Fibroblast of skin of right biceps (primary cell): Measurements from ENCODE around the gene AKT1S1.

Experiments
- DNase-seq: peaks from one replicate; pipeline ENCODE4 v3.0.0-alpha.2; 2013

AKT1S1 gene

DNA sequence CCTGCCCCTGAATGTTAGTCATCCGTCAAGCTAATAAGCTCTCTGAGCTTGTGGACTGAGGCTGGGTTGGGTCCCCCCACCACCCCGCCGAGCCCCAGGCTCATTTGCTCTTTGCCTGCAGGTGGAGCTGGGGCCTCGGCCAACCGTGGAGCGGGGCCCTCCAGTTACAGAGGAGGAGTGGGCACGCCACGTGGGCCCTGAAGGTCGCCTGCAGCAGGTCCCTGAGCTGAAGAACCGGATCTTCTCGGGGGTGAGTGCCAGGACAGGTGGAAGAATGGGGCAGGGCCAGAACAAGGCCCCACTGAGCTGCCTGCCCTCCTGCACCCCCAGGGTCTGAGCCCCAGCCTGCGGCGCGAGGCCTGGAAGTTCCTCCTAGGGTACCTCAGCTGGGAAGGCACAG is 5.5 kb upstream of the AKT1S1 start:
- DNase-seq = no peak

DNA sequence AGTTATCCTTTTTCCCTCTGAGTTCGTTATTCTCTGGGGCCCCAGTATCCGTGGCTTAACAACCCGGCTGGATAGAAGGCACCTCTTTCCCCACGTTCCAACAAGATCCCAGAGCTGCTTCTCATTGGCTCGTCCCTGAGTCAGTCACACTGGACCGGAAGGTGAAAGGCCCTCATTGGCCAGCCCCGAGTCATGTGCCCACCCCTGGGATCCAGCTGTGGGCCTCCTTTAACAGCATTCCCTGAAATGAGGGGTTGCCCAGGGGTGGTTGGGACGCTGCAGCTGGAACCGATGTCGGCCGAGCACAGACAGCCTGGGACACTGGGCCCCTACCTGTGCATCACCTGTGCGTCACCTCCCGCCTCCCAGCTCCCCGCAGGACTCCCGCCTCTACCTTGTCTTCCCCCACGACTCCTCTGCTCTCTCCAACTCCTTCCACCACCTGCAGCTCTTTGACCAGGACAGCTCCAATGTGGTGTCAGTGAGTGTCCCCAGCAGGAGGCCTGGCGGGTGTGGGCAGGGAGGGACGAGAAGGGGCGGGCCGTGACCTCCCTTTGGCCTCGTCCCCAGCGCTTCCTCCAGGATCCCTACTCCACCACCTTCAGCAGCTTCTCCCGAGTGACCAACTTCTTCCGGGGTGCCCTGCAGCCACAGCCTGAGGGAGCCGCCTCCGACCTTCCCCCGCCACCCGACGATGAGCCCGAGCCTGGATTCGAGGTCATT is 4.7 kb upstream of the AKT1S1 start:
- DNase-seq = peak; percentile 39

DNA sequence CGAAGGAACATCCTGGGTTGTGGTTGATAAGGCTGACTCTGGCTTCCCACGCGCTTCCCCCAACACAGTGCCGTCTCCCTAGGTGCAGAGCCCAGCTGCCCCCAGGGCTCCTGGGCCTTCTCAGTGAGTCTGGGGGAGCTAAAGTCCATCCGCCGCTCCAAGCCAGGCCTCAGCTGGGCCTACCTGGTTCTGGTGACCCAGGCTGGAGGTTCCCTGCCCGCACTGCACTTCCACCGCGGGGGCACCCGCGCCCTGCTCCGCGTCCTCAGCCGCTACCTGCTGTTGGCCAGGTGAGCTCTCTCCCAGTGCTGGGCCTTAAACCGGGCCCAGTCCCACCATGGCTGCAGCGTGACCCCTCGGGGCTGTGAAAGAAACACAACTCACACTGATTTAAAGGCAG is 4.0 kb upstream of the AKT1S1 start:
- no peak for DNase-seq

DNA sequence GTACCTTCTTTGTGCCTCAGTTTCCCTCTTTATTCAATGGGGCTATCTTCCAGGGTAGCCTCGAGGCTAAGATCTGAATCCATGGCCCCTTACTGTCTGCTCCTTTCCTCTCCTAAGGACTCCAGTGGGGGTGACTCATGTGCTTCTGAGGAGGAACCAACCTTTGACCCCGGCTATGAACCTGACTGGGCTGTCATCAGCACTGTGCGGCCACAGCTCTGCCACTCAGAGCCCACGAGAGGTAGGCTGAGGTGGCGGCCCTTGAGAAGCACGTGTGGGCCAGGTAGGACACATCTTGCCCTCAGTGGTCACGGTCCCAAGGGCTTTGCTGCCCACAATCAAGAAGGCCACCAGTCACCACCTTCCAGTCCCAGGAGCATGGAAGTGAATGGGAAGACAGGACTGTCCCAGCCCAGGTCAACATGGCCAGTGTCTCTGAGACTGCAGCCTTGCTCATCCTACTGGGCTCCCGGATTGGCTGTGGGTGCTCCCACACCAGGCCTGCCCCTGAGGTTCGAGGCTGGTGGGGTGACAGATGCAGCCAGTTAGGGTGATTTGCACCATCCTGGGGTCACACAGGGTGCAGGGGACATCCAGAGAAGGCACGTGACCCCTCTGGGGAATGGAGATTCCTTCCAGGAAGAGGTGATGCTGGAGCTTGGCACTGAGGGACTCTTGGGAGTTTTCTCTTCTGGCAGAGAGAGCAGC is 3.2 kb upstream of the AKT1S1 start:
- DNase-seq = no peak

DNA sequence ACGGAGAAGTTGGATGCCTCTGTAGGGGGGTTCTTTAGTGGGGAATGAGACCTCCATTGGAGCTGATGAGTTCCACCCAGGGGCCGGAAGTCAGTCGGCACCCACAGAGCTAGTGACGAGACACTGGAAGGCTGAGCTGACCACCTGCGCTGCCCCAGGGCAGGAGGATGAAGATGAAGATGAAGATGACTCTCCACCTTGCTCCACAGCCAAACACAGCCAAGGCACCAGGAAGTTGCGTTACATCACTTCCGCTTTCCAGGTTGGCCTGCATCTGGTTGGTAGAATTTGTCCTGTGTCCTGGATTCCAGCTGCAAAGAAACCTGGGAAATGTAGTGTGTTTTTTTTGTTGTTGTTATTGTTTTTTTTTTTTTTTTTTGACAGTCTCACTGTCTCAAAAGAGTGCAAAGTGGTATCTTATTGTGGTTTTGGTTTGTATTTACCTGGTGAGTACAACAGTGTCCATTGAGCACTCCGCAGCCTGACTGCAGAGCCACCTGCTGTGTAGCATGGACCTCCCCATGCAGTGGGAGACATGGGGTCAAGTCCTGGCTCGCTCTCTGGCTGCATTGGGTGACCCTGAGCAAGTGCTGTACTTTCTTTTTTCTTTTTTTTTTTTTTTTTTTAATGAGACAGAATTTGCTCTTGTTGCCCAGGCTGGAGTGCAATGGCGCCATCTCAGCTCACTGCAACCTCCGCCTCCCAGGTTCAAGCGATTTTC is 2.2 kb upstream of the AKT1S1 start:
- DNase-seq = no peak

DNA sequence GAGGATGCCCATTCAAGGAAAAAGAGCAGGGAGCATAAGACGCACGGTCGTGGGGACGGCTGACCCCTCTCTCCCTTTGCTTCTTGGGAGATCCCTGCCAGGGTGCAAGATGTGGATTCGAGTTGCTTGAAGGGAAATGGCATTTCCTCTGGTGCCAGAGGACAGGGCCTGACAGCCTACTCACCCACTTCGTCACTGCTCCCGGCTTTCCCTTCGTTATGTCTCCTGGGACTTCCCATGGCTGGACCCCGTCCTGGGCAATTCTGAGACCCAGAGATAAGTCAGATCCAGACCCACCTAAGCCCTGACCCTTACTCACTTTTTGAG is 1.6 kb upstream of the AKT1S1 start:
- no peak for DNase-seq

DNA sequence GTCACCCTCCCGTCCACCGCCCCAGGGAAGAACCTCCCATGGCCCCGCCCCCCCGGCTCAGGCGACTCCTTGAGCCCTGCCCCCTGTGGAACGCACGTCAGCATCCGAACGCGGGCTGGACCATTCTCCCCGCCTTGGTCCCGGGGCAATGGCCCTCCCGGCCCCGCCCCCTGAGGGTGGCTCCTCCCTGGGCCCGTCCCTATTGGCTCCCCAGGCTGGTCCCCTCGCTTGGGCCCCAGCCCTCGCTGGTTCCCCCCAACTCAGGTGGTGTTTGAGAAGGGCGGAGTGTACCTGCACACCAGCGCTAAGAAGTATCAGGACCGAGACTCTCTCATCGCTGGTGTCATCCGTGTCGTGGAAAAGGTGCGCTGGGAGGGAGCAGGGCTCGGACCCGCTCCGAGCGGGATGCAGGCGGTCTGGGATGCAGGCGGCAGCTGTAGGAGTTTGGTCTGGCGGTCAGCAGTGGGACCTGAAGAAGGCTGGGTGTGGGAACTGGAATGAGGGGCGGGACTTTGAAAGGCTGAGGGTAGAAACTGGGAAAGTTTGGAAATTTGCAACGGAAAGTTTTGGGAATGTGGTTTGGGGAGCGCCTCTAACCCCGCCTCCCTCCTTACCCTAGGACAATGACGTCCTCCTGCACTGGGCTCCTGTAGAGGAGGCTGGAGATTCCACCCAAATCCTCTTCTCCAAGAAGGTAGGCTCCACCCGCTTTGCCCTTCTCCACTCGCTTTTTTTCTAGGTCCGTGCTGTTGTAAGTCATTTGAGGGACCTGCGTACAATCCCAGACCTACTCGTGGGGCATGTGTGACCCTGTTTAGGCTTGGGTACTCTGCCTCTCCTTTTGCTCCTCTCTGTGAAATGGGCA is 956 bp upstream of the AKT1S1 start:
- peak; percentile 98 for DNase-seq

DNA sequence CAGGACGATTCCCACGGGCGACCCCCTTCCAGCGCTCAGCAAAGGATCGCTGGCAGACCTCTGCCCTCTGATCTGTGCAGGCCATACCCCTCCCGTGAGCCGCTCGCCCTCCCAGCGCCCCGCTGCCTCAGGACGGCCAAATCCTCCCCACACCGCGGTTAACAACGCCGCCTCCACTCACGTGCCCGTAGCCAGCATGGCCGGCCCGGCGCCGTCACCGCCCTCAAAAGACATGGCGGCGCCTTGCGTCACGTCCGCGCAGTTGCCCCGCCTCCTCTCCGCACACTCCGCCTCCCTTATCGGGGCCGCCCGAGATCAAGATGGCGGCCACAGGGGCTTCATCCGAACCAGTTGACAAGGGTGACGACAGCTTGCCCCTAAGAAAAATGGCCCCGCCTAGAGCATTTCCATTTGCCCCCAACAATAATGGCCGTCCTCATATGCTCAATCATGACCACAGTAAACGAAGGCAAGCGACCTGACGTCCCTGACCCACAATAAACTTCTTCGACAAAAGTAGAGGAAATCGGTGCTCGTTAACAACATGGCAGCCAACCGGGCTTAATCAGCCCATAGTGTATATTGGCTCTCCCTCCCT is 634 bp downstream of the AKT1S1 start:
- DNase-seq = peak; percentile 99

DNA sequence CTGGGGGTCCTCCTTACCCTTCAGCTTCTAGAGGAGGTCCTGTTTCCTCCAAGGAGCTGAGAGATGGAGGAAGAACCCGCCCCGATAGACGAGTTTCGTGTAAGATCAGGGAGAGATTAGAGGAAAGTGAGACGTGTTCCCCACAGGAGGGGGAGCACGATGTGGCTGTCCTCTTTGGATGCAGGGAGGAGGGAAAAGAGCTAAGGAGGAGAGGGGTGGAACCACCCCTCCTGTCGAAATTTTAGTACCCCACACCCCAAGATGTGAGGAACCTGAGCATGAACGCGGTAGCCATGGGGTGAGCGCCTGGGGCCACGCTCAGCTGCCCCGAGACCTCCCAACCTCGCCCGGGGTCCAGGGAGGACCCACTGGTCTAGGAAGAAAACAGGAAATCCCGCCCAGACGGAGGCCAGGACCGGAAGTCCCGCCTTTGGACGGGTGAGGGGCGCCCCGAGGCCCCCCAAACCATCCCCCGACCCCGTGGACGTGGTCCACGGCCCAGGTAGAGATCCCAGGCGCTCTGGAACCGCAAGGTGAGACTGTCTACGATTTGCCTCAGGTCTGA is 1.2 kb downstream of the AKT1S1 start:
- DNase-seq = peak; percentile 51

DNA sequence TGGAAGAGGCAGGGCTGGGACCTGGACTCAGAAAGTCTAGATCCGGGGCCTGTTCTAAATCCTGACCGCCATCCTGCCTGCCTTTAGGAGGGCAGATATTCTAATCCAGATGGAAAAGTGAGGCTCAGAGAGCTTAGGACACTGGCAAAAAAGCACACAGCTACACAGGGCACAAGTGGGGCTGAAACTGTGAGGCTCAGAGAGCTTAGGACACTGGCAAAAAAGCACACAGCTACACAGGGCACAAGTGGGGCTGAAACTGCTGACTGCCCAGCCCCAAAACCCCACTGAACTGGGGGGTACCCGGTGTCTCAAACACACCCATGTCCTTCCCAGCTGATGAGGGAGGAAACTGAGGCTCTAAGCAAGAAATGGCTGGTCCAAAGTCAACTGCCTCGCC is 2.0 kb downstream of the AKT1S1 start:
- no peak for DNase-seq

DNA sequence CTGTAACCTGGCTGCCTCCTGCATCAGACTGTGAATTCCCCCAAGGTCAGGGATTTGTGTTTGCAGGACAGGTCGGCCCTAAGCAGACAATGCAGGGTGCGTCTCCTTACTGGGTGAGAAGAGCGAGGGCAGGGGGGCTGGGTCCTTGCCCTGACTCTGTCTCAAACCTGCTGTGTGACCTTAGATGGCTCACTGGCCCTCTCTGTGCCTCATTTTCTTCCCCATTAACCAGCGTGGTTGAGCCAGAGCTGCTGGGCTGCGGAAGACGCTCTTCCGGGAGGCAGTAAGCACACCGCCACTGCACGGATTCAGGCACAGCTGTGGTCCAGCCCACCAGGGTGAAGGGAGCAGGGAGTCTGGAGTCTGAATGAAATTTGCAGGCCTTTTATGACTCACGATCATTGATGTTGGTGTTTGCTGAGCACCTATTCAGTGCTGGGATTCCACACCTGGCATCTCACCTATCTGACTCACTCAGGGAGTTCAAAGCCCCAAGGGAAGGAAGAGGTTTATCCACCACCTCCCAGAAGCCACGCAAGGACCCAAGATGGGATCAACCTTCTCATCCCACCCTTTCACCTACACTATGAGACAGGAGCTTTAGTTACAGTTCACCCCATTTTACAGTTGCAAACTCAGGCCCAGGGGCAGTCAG is 2.5 kb downstream of the AKT1S1 start:
- DNase-seq = no peak

DNA sequence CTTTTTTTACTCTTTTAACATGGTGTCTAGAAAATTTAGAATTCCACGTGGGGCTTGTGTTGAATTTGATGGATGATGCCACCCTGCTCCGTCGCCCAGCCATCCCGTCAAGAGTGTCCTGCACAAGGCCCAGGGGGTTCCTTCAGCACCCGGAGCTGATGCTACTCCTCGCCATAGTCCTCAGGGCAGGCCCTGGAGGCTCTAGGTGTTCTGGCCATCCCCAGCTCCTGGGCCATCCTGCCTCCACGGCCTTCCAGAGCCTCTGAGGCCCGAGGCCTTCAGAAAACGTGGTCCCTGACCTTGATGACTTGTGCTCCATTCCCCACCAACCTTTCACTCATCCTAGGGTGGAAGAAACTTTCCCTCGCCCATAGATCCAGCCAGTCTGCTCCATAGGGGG is 3.3 kb downstream of the AKT1S1 start:
- no peak for DNase-seq

DNA sequence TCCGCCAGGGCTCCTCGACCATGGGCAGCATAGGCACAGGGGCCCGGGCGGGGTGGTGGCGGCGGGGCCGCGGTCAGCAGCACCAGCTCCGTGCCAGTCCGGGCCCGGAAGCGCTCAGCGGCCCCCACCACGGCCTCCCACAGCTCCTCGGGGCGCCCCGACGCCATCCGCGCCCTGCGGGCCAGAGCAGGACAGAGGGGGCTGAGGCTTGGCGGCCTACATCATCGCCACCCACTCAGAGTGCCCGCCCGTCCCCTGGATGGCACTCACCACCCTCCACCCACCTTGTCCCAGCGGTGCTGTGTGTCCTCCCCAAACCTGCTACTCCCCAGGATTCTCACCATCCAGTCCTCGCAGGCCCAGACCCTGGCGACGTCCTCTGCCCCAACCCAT is 4.0 kb downstream of the AKT1S1 start:
- no peak for DNase-seq

DNA sequence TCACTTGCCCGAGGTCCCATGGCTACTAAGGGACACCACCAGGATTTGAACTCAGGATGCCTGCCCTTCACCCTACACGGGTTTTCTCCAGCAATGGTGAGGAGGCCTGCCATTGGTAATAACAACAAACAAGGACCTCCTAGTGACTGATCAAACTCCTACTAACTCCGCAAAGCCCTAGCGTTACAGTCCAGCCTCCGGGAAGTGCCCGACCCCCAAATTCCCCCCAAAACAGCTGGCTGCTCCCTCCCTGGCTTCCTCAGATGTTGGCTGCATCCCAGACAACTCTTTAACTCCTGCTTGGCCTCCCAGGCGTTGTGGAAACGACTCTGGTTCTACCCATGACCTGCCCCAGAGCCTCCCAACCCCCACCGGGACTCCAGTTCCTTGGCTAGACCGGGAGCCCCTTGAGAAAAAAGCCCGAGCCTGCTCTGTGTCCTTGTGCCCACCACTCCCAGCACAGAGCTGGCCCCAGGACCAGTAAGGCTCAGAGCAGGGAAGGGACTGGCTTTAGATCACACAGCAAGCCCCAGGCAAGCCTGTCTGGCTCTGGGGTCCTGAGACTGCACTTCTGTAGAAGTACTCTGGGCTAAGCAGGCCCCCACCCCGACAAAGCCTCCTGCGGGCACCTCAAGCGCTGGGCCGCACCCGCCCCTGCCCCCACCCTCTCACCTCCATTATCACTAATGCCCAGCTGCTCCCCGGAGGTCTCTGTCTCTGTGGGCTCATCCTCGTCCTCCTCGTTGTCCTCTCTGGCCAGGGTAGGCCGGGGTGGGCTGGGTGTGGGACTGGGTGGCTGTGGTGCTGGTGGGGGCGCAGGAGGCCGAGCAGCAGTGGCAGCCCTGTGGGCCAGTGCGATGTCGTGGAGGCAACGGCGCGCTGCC is 4.7 kb downstream of the AKT1S1 start:
- DNase-seq = no peak

DNA sequence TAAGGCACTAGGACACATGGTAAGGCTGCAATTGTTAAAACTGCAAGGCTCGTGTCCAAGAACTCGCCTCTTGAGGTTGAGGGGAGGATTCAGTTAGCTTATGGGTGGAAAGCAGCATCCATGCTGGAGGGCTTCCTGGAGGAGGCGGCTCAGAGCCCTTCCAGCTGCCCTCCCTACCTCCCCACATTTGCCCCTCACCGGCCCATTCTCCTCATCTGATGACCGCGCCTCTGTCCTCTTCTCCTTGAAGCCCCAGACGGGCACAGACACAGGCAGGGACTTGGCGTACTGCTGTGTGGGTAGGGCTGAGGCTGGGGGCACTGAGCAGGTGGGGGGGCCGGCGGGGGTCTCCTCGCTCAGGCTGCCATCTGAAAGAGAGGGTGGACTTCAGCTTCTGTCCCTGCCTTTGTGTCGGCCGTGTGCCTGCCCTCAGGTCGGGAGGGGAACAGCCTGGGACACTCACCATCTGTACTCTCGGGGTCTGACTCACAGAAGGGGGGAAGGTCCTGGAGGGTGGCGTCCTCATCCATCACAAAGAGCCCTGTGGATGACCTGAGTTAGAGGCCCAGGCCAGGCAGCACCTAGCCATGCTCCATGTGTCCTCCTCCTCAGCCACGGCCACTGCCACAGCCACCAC is 5.7 kb downstream of the AKT1S1 start:
- no peak for DNase-seq

DNA sequence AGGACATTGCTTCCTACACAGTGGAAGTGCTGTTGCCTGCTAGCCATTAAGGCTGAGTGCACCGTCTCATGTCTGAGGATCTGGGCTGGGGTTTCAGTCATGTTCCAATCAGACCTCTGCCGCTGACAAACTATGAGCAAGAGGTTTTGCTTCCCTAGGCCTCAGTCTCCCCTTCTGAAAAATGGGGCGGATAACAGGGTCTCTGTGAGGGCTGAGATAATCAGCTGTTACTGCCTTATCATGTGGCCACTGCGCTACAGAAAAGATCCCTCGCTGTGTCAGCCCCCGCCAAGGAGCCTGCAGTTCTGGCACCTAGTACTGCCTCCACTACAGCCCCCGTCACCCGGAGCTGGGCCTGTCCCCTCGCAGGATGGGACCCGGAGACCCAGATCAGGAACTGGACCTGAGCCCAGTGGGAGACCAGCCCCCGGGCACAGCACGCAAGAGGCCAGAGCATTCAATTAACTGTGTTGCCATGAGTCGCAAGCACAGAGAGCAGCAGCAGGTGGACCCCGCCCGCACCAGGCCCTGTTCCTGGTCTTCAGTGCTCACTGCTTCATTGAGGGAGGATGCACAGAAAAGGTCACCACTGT is 6.8 kb downstream of the AKT1S1 start:
- DNase-seq = no peak

DNA sequence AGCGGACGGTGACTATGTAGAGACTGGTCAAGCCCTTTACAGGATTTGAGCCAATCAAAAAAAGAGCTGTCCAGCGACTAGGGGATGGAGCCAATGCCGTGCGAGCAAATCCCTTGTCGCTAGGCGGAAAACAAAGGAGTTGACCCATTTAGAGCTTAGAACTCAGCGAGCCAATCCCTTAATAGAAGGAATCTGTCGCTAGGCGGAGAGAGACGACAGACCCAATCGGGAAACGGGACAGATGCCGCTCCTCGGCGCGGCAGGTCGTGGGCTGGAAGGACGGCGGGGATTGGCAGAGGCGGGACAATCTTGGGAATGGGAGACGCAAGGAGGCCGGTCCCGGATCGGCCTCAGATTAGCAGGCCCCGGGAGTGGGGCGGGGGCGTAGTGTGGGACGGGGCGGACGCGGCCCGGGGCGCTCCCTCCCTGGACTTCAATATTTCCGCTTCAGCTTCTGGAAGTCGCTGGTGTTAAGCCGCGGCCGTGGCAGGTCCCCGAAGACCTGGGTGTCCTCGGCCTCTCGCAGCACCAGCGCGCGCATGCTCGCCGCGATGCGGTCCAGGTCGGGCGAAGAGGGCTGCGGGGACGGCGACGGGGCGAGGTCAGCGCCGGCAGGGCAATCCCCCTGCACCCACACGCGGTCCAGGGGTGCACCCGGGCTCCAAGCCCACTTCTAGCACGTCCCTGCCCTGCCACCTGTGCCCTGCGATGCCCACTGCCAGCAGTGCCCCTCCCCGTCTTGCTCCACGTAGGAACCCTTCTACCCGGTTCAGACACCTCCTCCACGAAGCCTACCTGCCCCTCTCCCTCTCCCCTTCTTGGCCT is 7.5 kb downstream of the AKT1S1 start:
- peak; percentile 100 for DNase-seq

DNA sequence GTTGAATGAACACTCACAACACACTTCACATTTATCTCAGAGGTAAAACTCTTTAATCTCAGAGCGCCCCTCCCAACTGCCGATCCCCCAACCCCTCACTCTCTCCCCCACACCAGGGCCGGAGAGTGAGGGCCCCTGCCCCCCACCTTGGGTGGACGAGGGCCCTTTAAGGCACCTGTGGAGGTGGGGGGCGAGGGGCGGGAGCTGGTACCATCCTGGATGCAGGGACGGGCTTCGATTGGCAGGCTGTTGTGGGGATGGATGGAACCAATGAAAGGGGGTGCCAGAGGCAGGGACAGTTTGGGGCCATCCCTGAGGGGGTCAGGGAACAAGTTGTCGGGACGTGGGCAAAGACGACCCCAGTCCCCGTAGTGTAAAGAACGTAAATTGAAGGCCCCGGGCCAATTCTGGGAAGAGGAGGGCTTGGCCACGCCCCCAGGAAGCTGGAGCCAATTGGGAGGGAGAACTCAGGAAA is 8.1 kb downstream of the AKT1S1 start:
- no peak for DNase-seq
